Measurements from ENCODE around the gene DCANP1.

DCANP1 gene

GRCh38 chr5:135423146-135423845 is 23.9 kb downstream of the DCANP1 start:
- no peak for DNase-seq (ENCODE audit: low spot score)

- DNase-seq (ENCODE audit: low spot score), result no peak
These were observed 24.7 kb downstream of the DCANP1 start for GRCh38 chr5:135422419-135422818.

GRCh38 chr5:135417083-135417482 is 30.1 kb downstream of the DCANP1 start:
- no peak for DNase-seq (ENCODE audit: low spot score)

GRCh38 chr5:135405082-135405481 is 42.1 kb downstream of the DCANP1 start:
- no peak for DNase-seq (ENCODE audit: low spot score)

GRCh38 chr5:135402031-135402430 is 45.1 kb downstream of the DCANP1 start:
- DNase-seq (ENCODE audit: low spot score), result no peak

GRCh38 chr5:135400866-135401265 is 46.3 kb downstream of the DCANP1 start:
- DNase-seq (ENCODE audit: low spot score), result no peak

GRCh38 chr5:135399794-135400542 is 47.2 kb downstream of the DCANP1 start:
- DNase-seq (ENCODE audit: low spot score), result no peak

GRCh38 chr5:135398855-135399793 is 48.0 kb downstream of the DCANP1 start, which contains the start of gene MACROH2A1:
Gene MACROH2A1, minus strand, starts transcription at chr5:135399231. Its CDS starts 10,138 bp downstream, at chr5:135389093.
- DNase-seq (ENCODE audit: low spot score), result peak; percentile 93

GRCh38 chr5:135398160-135398854 is 48.8 kb downstream of the DCANP1 start:
- peak; percentile 70 for DNase-seq (ENCODE audit: low spot score)

- no peak for DNase-seq (ENCODE audit: low spot score)
These were observed 50.1 kb downstream of the DCANP1 start for GRCh38 chr5:135397084-135397483.

- DNase-seq (ENCODE audit: low spot score), result no peak
These were observed 50.6 kb downstream of the DCANP1 start for GRCh38 chr5:135396459-135397055.

GRCh38 chr5:135395866-135396265 is 51.3 kb downstream of the DCANP1 start:
- no peak for DNase-seq (ENCODE audit: low spot score)

GRCh38 chr5:135395451-135395850 is 51.7 kb downstream of the DCANP1 start:
- DNase-seq (ENCODE audit: low spot score), result no peak

Data from D341Med (cell line).